ENCODE results near the gene WDR76.

Gene WDR76

DNA sequence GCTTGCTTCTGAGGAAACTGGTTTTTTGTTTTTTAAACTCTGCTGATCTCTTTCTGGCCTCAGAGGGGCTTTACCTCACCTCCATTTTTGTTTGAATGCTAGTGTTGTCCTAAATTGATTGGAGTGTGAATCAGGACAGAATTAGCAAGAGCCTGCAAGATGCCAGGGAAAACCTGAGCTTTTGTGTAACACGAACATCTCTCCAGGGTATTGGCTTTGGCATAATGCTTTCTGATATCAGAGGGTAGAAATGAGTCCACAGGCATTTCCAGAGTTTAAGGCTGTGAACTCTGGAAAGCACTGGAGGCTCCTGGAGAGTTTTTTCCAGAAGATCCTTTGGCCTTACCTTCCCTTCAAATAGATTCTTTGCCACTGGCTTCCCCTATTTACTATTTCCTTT lies 87.1 kb downstream of the WDR76 start:
- no peak for DNase-seq (ENCODE audit: low spot score)

DNA sequence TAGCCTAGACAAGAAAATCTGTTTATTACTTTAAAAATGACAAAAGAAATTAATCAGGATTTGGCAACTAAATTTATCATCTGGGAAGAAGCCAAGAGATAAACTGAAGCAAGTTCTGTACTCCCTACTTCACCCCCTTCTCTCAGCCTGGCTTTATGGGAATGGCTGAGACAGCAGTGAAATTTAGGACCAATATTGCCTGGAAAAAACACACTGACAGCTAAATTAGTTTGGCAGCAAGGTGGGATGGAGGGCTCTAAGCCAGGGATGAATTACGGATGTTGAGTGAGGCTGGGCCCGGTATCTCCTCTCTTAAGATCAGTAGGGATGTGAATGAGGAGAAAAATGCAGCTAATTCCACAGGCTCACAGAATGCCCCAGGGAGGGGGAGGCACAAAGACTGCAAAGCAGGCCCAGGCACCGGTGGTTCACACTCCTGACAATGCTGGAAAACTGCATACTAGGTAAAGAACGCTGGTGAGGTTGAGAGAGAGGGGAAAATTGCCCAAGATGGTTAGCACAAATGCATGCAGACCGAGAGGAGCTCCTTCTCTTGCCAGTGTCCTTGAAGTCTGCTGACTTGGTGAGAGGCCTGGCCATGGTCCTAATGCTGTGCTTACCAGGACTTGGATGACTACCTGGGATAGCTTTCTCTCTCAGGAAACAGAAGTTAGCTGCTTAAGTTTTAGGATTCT lies 89.0 kb downstream of the WDR76 start:
- DNase-seq (ENCODE audit: low spot score), result no peak

DNA sequence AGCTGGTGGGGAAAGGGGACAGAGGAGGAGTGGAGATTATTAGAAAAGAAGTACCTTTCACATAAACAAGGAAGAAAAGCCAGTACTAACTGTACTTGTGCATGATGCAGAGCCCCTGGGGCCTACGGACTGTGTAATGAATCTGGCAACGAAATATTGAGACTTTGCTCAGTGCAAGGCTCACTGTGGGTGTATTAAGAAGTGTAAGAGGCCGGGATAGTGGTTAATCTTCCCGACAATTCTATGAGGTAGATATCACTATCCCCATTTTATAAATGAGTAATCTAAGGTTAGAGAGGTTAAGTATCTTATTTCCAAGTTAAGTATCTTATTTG lies 89.5 kb downstream of the WDR76 start:
- DNase-seq (ENCODE audit: low spot score), result no peak

Measured in HuH-7 (cell line).